HepG2 (cell line): ENCODE results near the gene THRA. TPM values are rescaled to one million over a fixed set of nuclear protein-coding genes. Genes with fewer than 3 reads are reported as not detected.

Experiments used
- FOXK1 ChIP-seq: sonication (generic); formaldehyde crosslinking; IDR thresholded peaks from 2 replicates; pipeline ENCODE4 v1.4.0; 2020; ENCODE audit warnings: low read depth, missing genetic modification reagents, borderline replicate concordance
- GMEB1 ChIP-seq: sonication (generic); formaldehyde crosslinking; IDR thresholded peaks from 2 replicates; pipeline ENCODE4 v1.5.1; 2020; ENCODE audit warnings: missing genetic modification reagents, mild to moderate bottlenecking, borderline replicate concordance
- GTF2F1 ChIP-seq: fragments of 150-350 bp; IDR thresholded peaks from 2 replicates; pipeline ENCODE4 v1.6.1; 2014; ENCODE audit warnings: low read length
- MATR3 ChIP-seq: sonication (generic); formaldehyde crosslinking; IDR thresholded peaks from 2 replicates; pipeline ENCODE4 v1.4.0; 2020; ENCODE audit warnings: missing genetic modification reagents
- MXD4 ChIP-seq: IDR thresholded peaks from 2 replicates; pipeline ENCODE4 v1.6.1; 2016; ENCODE audit warnings: mild to moderate bottlenecking, missing biosample characterization, missing genetic modification reagents
- NFKB2 ChIP-seq: sonication (generic); formaldehyde crosslinking; IDR thresholded peaks from 2 replicates; pipeline ENCODE4 v1.4.0; 2020; ENCODE audit warnings: missing genetic modification reagents, borderline replicate concordance
- NFKBIZ ChIP-seq: IDR thresholded peaks from 2 replicates; pipeline ENCODE4 v1.6.1; 2018; ENCODE audit warnings: missing genetic modification reagents, missing compliant biosample characterization
- NPAS2 ChIP-seq: sonication (generic); formaldehyde crosslinking; IDR thresholded peaks from 2 replicates; pipeline ENCODE4 v1.8.0; 2022; ENCODE audit warnings: mild to moderate bottlenecking, missing genetic modification reagents, borderline replicate concordance
- NR2F2 ChIP-seq: IDR thresholded peaks from 2 replicates; pipeline ENCODE4 v1.6.1; 2012; ENCODE audit warnings: low read depth, inconsistent platforms, borderline replicate concordance
- POGK ChIP-seq: sonication (generic); formaldehyde crosslinking; conservative IDR thresholded peaks from 2 replicates; pipeline ENCODE4 v1.8.0; 2022; ENCODE audit warnings: mild to moderate bottlenecking, moderate library complexity, missing genetic modification reagents
- PRPF4 ChIP-seq: fragments of 200-400 bp; formaldehyde crosslinking; IDR thresholded peaks from 2 replicates; pipeline ENCODE4 v1.6.1; 2016; ENCODE audit warnings: low read length, low read depth; ENCODE audit not compliant: poor library complexity, severe bottlenecking
- RFX5 ChIP-seq: IDR thresholded peaks from 2 replicates; pipeline ENCODE4 v1.6.1; 2011; ENCODE audit warnings: low read depth, low read length, improper control_type of control experiment
- RFXAP ChIP-seq: sonication (generic); formaldehyde crosslinking; IDR thresholded peaks from 2 replicates; pipeline ENCODE4 v1.4.0; 2020; ENCODE audit warnings: missing genetic modification reagents, borderline replicate concordance
- SP1 ChIP-seq, 2 experiments: fragments of 450-650 bp in 1 of 2; sonication (generic) in 1 of 2; formaldehyde crosslinking in 1 of 2; IDR thresholded peaks; 2 replicates each; pipeline versions ENCODE4 v1.4.0 to v1.6.1; 2016 to 2020; ENCODE audit warnings: missing genetic modification reagents in 1 of 2
- TFE3 ChIP-seq: IDR thresholded peaks from 2 replicates; pipeline ENCODE4 v1.6.1; 2016
- THAP7 ChIP-seq: sonication (generic); formaldehyde crosslinking; IDR thresholded peaks from 2 replicates; pipeline ENCODE4 v1.8.1; 2023; ENCODE audit warnings: mild to moderate bottlenecking, missing genetic modification reagents
- U2AF1 ChIP-seq: fragments of 200-400 bp; formaldehyde crosslinking; optimal IDR thresholded peaks from 2 replicates; pipeline ENCODE3; 2017; ENCODE audit warnings: mild to moderate bottlenecking, low read depth, low read length
- ZBTB44 ChIP-seq: sonication (generic); formaldehyde crosslinking; IDR thresholded peaks from 2 replicates; pipeline ENCODE4 v1.4.0; 2020; ENCODE audit warnings: missing genetic modification reagents
- ZFP36L1 ChIP-seq: sonication (generic); formaldehyde crosslinking; IDR thresholded peaks from 2 replicates; pipeline ENCODE4 v1.8.0; 2022; ENCODE audit warnings: mild to moderate bottlenecking, missing genetic modification reagents, moderate library complexity
- ZFYVE20 ChIP-seq: sonication (generic); formaldehyde crosslinking; IDR thresholded peaks from 2 replicates; pipeline ENCODE4 v1.8.0; 2023; ENCODE audit warnings: low read depth, mild to moderate bottlenecking, moderate library complexity, missing genetic modification reagents, borderline replicate concordance
- ZNF605 ChIP-seq: sonication (generic); formaldehyde crosslinking; IDR thresholded peaks from 2 replicates; pipeline ENCODE4 v1.8.0; 2022; ENCODE audit warnings: mild to moderate bottlenecking, missing genetic modification reagents
- ZNF788 ChIP-seq: sonication (generic); formaldehyde crosslinking; IDR thresholded peaks from 2 replicates; pipeline ENCODE4 v1.5.0; 2020; ENCODE audit warnings: mild to moderate bottlenecking, missing genetic modification reagents, borderline replicate concordance
- ZSCAN30 ChIP-seq: sonication (generic); formaldehyde crosslinking; IDR thresholded peaks from 2 replicates; pipeline ENCODE4 v1.5.0; 2020; ENCODE audit warnings: mild to moderate bottlenecking, missing genetic modification reagents
- polyA plus RNA-seq, 8 experiments: library from polyadenylated mRNA; depleted of rRNA in 3 of 8; stranded (reverse) in 7 of 8; unstranded in 1 of 8; fragments of >200 nt; fragmentation: Illumina TruSeq in 4 of 8; extraction: Trizol in 4 of 8; gene quantifications; 2 replicates each; pipeline versions ENCODE4 v1.2.1 to v1.2.3, GENCODE V29; 2011 to 2016; ENCODE audit warnings: low read depth in 4 of 8, missing spikeins in 1 of 8, mixed read lengths in 1 of 8; ENCODE audit not compliant: insufficient read depth in 1 of 8
- total RNA-seq, 5 experiments: library from RNA; depleted of rRNA; stranded (reverse); fragments of >200 nt; fragmentation: Illumina TruSeq; extraction: Trizol; gene quantifications; 2 replicates each; pipeline ENCODE4 v1.2.3, GENCODE V29; 2016; ENCODE audit warnings: low read depth in 1 of 5

Gene THRA
- total and polyA plus RNA-seq, 2 of the 13 experiments (the other 11 are each of a cell fraction or from before 2014, with no cell fraction given), result 8.0 to 9.9 TPM

- TF ChIP-seq RFXAP (CRISPR knock-in tag) (no peak), POGK (0 out of 2 replicates have a peak, but pooled peaks have one; percentile 27), ZFP36L1 (no peak; the same call in 1 of the 2 replicates), GTF2F1 (no peak), ZNF788 (CRISPR knock-in tag) (no peak), GMEB1 (CRISPR knock-in tag) (no peak), THAP7 (CRISPR knock-in tag) (no peak), NR2F2 (no peak; the same call in 1 of the 2 replicates), RFX5 (no peak), SP1 (IDR thresholded peaks at IDR 0.05) (no peak), SP1 (CRISPR knock-in tag; IDR thresholded peaks at IDR 0.05) (peak; percentile 52), TFE3 (peak; percentile 60; the same call in 1 of the 2 replicates), MXD4 (CRISPR knock-in tag) (no peak), NFKB2 (CRISPR knock-in tag) (no peak), NFKBIZ (CRISPR knock-in tag) (no peak), U2AF1 (no peak), ZBTB44 (CRISPR knock-in tag) (no peak), ZSCAN30 (CRISPR knock-in tag) (no peak), FOXK1 (CRISPR knock-in tag) (no peak), ZNF605 (no peak), MATR3 (no peak), PRPF4 (no peak), NPAS2 (CRISPR knock-in tag) (peak; percentile 58; the same call in 1 of the 2 replicates), ZFYVE20 (CRISPR knock-in tag) (no peak)
Measured at GRCh38 chr17:40072735-40073346, 10.1 kb downstream of the THRA start (continued).
